CD4-positive, CD25-positive, alpha-beta regulatory T cell (primary cell): ENCODE measurements around the gene ATR. TPM values are rescaled to one million over a fixed set of nuclear protein-coding genes. Genes with fewer than 3 reads are reported as not detected.
"Not testable (repeated sequence)": the region's sequence is repeated elsewhere in the genome, so short reads cannot be mapped to it uniquely, and the experiment has no call there.

Source experiments
- ATAC-seq, 2 donors: fragments of 150-1000 bp; cut with Tn5 transposase; one replicate each; pipeline ENCODE4 v1.10.0; 2021; ENCODE audit warnings: low read depth in 2 of 2, moderate number of reproducible peaks in 2 of 2, moderate library complexity in 1 of 2
- DNase-seq, 3 donors: peaks; one replicate each; pipeline versions ENCODE4 v3.0.0 to v3.0.0-alpha.2; 2012 to 2022; ENCODE audit warnings: mixed read lengths in 1 of 3
- H3K27ac ChIP-seq: one replicate; pipeline ENCODE4 v1.7.0; 2013; ENCODE audit warnings: mild to moderate bottlenecking, low read length; ENCODE audit not compliant: insufficient read depth, poor library complexity, severe bottlenecking
- H3K27me3 ChIP-seq: one replicate; pipeline ENCODE4 v1.7.0; 2013; ENCODE audit warnings: low read length; ENCODE audit not compliant: control insufficient read depth, insufficient read depth
- H3K36me3 ChIP-seq: one replicate; pipeline ENCODE4 v1.7.0; 2013; ENCODE audit warnings: mild to moderate bottlenecking, low read length, moderate library complexity; ENCODE audit not compliant: control insufficient read depth, insufficient read depth
- H3K4me1 ChIP-seq: 2 replicates; pipeline ENCODE4 v1.7.0; 2013; ENCODE audit warnings: mild to moderate bottlenecking, low read length; ENCODE audit not compliant: insufficient read depth, control insufficient read depth, poor library complexity, severe bottlenecking
- H3K4me3 ChIP-seq: one replicate; pipeline ENCODE4 v1.7.0; 2013; ENCODE audit warnings: low read depth, mild to moderate bottlenecking, low read length, moderate library complexity
- H3K9me3 ChIP-seq, 2 experiments: 1 replicate in 1 of 2; 2 replicates in 1 of 2; pipeline ENCODE4 v1.7.0; 2013; ENCODE audit warnings: low read length in 2 of 2, mild to moderate bottlenecking in 1 of 2, moderate library complexity in 1 of 2; ENCODE audit not compliant: control insufficient read depth in 2 of 2
- H3K27ac Mint-ChIP-seq, 3 donors: one replicate each; pipeline ENCODE4 v1.8.0; 2020 to 2022; ENCODE audit warnings: mild to moderate bottlenecking in 3 of 3, mixed read lengths in 3 of 3, moderate library complexity in 2 of 3
- H3K27me3 Mint-ChIP-seq: one replicate; pipeline ENCODE4 v1.8.0; 2022; ENCODE audit warnings: mild to moderate bottlenecking, mixed read lengths
- H3K36me3 Mint-ChIP-seq: one replicate; pipeline ENCODE4 v1.8.0; 2020; ENCODE audit warnings: mixed read lengths
- H3K4me1 Mint-ChIP-seq, 4 donors: one replicate each; pipeline ENCODE4 v1.8.0; 2020 to 2022; ENCODE audit warnings: mixed read lengths in 4 of 4, mild to moderate bottlenecking in 1 of 4
- H3K4me3 Mint-ChIP-seq, 4 donors: one replicate each; pipeline ENCODE4 v1.8.0; 2020 to 2022; ENCODE audit warnings: mild to moderate bottlenecking in 4 of 4, mixed read lengths in 4 of 4, moderate library complexity in 3 of 4
- H3K9me3 Mint-ChIP-seq, 7 donors: one replicate each; pipeline ENCODE4 v1.8.0; 2020 to 2022; ENCODE audit warnings: mixed read lengths in 7 of 7, mild to moderate bottlenecking in 3 of 7, moderate library complexity in 2 of 7
- polyA plus RNA-seq, 4 donors: library from polyadenylated mRNA; unstranded; fragments of 300-500 nt; fragmentation: Illumina TruSeq; gene quantifications; one replicate each; pipeline ENCODE4 v1.2.3, GENCODE V29; 2021
- total RNA-seq: library from RNA; stranded (reverse); gene quantifications from one replicate; pipeline ENCODE4 v1.2.3, GENCODE V29; 2022

Gene ATR
- total and polyA plus RNA-seq, 5 donors from 2014 or later = 9.7 to 38.3 (median 13.6) TPM

DNA sequence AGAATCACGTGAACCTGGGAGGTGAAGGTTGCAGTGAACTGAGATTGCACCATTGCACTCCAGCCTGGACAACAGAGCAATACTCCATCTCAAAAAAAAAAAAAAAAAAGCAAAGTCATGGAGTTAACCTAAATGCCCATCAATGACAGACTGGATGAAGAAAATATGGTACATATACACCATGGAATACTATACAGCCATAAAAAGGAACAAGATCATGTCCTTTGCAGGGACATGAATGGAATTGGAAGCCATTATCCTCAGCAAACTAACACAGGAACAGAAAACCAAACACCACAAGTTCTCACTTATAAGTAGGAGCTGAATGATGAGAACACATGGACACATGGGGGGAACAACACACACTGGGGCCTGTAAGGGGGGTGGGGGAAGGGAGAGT is 26.0 kb downstream of the ATR start:
- peaks cover 55% of the 10 kb centered on the region for H3K36me3 Mint-ChIP-seq
- H3K4me3 ChIP-seq, DNase-seq, H3K27me3 ChIP-seq, H3K4me1 ChIP-seq, H3K27me3 Mint-ChIP-seq, H3K27ac ChIP-seq, H3K4me1 Mint-ChIP-seq, ATAC-seq, H3K27ac Mint-ChIP-seq, H3K9me3 Mint-ChIP-seq, H3K4me3 Mint-ChIP-seq, H3K9me3 ChIP-seq: not testable (repeated sequence)
- peaks cover 88% of the 10 kb centered on the region for H3K36me3 ChIP-seq

DNA sequence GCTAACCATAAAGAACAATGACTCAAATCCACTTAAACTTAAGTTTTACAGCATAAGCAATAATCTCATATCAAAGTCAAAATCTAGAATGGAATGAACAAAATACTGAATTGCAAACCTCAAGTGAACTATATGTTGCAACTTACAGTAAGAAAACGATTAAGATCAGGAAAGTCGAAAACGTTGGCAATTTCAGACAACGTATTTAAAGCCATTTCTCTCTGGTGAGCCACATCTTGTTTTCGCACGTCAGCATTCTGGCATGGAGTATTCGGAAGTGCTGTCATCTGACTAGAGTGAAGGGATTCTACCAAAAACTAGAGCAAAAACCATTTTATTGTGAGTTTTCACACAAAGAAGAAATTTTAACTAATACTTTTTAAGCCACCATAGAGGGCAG is 28.5 kb downstream of the ATR start:
- Histone ChIP-seq H3K9me3 (no peaks in the 10 kb centered on the region), H3K27ac (no peak overlapping the region), H3K27me3 (no peaks in the 10 kb centered on the region), H3K4me1 (no peaks in the 10 kb centered on the region), H3K36me3 (peaks cover 82% of the 10 kb centered on the region), H3K4me3 (no peak overlapping the region)
- Mint-ChIP-seq H3K36me3 (peaks cover 38% of the 10 kb centered on the region), H3K4me1 (peaks cover 0 to 5% (median 0%) of the 10 kb centered on the region in 4 donors), H3K27me3 (no peaks in the 10 kb centered on the region), H3K4me3 (no peak overlapping the region), H3K27ac (peak overlapping the region in 1 of 3 donors; percentile 45), H3K9me3 (peaks cover 0 to 4% (median 0%) of the 10 kb centered on the region in 7 donors)
- DNase-seq (no peak), ATAC-seq (no peak)

DNA sequence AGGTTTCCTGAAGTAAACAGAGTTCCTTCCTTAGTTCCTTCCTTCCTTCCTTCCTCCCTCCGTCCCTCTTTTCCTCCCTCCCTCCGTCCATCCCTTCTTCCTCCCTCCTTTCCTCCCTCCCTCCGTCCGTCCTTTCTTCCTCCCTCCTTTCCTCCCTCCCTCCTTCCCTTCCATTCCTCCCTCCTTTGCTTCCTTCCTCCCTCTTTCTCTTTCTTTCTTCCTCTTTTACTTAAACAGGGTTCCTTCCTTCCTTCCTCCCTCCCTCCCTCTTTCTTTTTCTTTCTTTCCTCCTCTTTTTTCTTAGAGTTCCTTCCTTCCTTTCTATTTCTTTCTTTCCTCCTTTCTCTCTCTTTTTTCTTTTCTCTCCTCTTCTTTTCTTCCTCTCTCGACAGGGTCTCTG is 35.2 kb downstream of the ATR start:
- Mint-ChIP-seq H3K9me3 (no peaks in the 10 kb centered on the region), H3K27me3 (no peaks in the 10 kb centered on the region), H3K4me3 (no peak overlapping the region), H3K27ac (no peak overlapping the region), H3K4me1 (peaks cover 0 to 7% (median 0%) of the 10 kb centered on the region in 4 donors), H3K36me3 (peaks cover 20% of the 10 kb centered on the region)
- no peak for DNase-seq
- Histone ChIP-seq H3K9me3 (no peaks in the 10 kb centered on the region), H3K4me1 (no peaks in the 10 kb centered on the region), H3K27ac (no peak overlapping the region), H3K27me3 (no peaks in the 10 kb centered on the region), H3K4me3 (no peak overlapping the region), H3K36me3 (peaks cover 27% of the 10 kb centered on the region)
- ATAC-seq = no peak

DNA sequence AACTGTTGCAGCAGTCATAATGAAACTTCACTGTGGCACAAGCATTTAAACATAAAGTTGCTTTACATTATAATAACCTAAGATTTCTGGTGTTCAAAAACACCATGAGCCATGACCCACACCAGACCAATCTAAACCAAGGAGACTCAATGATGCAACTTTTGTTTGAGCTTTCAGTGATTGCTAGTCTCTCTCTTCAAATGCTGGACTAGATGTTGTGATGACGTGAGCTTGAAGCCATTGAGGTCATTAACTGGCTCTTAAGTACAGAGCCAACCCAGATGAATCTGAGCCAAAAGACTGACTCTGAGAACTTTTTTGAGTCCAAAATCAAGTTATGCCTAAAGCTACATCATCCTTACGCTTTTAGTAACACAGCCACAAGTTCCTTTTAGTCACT is 36.5 kb downstream of the ATR start:
- Mint-ChIP-seq H3K9me3 (no peaks in the 10 kb centered on the region), H3K27ac (no peak overlapping the region), H3K36me3 (peaks cover 20% of the 10 kb centered on the region), H3K4me1 (peaks cover 0 to 7% (median 0%) of the 10 kb centered on the region in 4 donors), H3K27me3 (no peaks in the 10 kb centered on the region), H3K4me3 (no peak overlapping the region)
- no peaks in the 10 kb centered on the region for H3K9me3 ChIP-seq
- H3K4me3 ChIP-seq = no peak overlapping the region
- H3K4me1 ChIP-seq = no peaks in the 10 kb centered on the region
- DNase-seq = no peak
- no peak for ATAC-seq
- H3K27ac ChIP-seq = no peak overlapping the region
- H3K27me3 ChIP-seq = no peaks in the 10 kb centered on the region
- H3K36me3 ChIP-seq = peaks cover 20% of the 10 kb centered on the region

DNA sequence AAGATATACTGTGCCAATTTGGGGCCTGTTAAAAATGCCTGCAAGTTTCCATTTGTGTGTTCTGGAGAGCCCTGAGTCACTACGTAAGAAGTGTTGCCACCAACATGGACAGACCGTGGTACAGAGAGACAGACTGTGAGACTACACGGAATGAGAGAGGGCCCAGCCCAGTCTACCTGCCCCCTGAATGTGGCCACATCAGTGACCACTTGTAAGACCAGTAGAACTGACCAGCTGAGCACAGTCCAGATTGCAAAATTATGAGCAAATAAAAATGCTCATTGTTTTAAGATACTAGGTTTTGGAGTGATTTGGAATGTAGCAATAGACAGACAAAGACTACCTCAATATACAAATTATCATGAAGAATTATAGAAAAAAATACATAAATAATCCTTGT is 42.0 kb downstream of the ATR start:
- Mint-ChIP-seq H3K4me1 (peaks cover 0 to 4% (median 2%) of the 10 kb centered on the region in 4 donors), H3K9me3 (peaks cover 0 to 8% (median 3%) of the 10 kb centered on the region in 7 donors), H3K4me3 (no peak overlapping the region), H3K36me3 (peaks cover 48% of the 10 kb centered on the region), H3K27me3 (no peaks in the 10 kb centered on the region), H3K27ac (no peak overlapping the region)
- H3K4me3 ChIP-seq = no peak overlapping the region
- ATAC-seq (no peak), DNase-seq (no peak)
- no peaks in the 10 kb centered on the region for H3K27me3 ChIP-seq
- no peak overlapping the region for H3K27ac ChIP-seq
- H3K36me3 ChIP-seq = peaks cover 55% of the 10 kb centered on the region
- H3K9me3 ChIP-seq = no peaks in the 10 kb centered on the region
- no peaks in the 10 kb centered on the region for H3K4me1 ChIP-seq

DNA sequence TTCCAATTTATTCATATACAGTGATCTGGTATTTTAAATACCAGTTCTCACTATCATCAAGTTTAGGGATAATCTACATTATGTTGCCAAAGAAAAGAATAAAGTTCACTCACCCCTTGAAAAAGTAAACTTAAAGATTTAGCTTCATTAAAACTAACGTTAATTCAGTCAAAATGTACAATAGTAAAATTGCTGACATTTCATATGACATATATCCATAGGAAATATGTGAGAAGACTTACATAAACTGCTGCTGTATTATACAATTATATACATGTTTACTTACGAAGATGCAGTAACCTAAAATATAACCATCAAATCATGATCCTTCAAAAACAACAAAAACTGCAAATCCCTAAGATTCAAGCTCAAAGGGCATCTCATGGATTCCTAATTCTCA is 44.0 kb downstream of the ATR start:
- DNase-seq (no peak), ATAC-seq (no peak)
- H3K4me3 ChIP-seq = no peak overlapping the region
- Mint-ChIP-seq H3K36me3 (peaks cover 50% of the 10 kb centered on the region), H3K4me3 (no peak overlapping the region), H3K4me1 (peaks cover 0 to 5% (median 0%) of the 10 kb centered on the region in 4 donors), H3K27ac (no peak overlapping the region), H3K9me3 (peaks cover 0 to 8% (median 3%) of the 10 kb centered on the region in 7 donors), H3K27me3 (no peaks in the 10 kb centered on the region)
- H3K27me3 ChIP-seq = no peaks in the 10 kb centered on the region
- no peak overlapping the region for H3K27ac ChIP-seq
- no peaks in the 10 kb centered on the region for H3K9me3 ChIP-seq
- no peaks in the 10 kb centered on the region for H3K4me1 ChIP-seq
- H3K36me3 ChIP-seq = peaks cover 53% of the 10 kb centered on the region

DNA sequence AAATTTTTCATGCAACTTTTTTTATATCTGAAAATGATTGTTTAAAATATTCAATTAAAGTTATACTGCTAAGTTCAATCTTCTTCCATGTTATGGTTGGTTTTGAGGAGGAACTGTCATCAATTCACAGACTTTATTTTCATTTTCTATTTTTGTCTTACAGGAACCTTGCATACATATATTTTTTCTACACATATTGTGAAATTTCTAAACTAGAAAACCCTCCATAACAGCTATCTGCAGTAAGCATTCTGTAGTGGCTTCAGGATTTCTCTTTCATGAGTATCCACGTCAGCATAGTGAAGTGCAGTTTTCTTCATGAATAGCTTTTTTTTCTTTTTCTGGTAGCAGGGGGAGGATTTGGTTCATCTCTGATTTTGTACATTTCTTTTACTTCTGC is 48.2 kb downstream of the ATR start:
- Mint-ChIP-seq H3K4me1 (peaks cover 0 to 2% (median 0%) of the 10 kb centered on the region in 4 donors), H3K36me3 (peaks cover 40% of the 10 kb centered on the region), H3K27me3 (no peaks in the 10 kb centered on the region), H3K27ac (peak overlapping the region in 1 of 3 donors; percentile 4), H3K4me3 (no peak overlapping the region), H3K9me3 (peaks cover 0 to 8% (median 3%) of the 10 kb centered on the region in 7 donors)
- H3K4me1 ChIP-seq = no peaks in the 10 kb centered on the region
- no peak overlapping the region for H3K27ac ChIP-seq
- DNase-seq = no peak
- no peaks in the 10 kb centered on the region for H3K27me3 ChIP-seq
- peaks cover 30% of the 10 kb centered on the region for H3K36me3 ChIP-seq
- no peak for ATAC-seq
- H3K9me3 ChIP-seq = no peaks in the 10 kb centered on the region
- H3K4me3 ChIP-seq = no peak overlapping the region

DNA sequence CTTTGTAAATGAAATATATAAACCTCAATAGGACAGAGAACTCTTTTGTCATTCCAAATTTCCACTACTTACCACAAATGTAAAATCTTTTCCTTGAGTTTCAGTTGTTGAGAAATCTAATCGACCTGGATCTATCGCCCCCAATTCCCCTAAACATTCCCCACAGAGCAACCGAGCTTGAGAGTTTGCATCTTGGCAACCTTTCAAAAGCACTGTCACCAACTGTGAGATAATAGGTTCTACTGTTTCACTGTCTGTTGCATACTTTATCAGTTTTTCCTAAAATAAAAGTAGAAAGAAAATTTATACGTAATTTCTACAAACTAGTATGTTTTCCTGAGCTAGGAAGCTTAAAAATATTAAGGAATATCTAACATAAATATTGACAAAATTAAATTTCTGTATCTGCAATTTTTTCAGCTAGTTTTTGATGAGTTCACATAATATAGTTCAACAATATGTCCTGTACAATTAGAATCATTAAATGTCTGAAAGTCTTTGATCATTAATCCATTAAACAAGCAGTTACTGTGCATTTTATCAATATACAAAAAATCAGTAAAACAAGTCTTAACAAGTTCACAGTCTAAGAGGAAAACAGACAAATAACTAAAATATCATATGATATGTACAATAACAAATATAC is 54.5 kb downstream of the ATR start:
- Histone ChIP-seq H3K36me3 (peaks cover 29% of the 10 kb centered on the region), H3K4me3 (no peak overlapping the region)
- H3K9me3 Mint-ChIP-seq = no peaks in the 10 kb centered on the region

More for the DNA sequence above, 54.5 kb downstream of the ATR start:
- H3K4me1 ChIP-seq = no peaks in the 10 kb centered on the region
- H3K27ac ChIP-seq = no peak overlapping the region
- no peak for DNase-seq
- Mint-ChIP-seq H3K4me3 (no peak overlapping the region), H3K27me3 (no peaks in the 10 kb centered on the region), H3K27ac (no peak overlapping the region), H3K36me3 (peaks cover 31% of the 10 kb centered on the region), H3K4me1 (peaks cover 0 to 9% (median 0%) of the 10 kb centered on the region in 4 donors)
- H3K27me3 ChIP-seq = no peaks in the 10 kb centered on the region
- ATAC-seq = no peak
- H3K9me3 ChIP-seq = no peaks in the 10 kb centered on the region
